ENCODE results near the gene ACTG2.
"Not testable (repeated sequence)": the region's sequence is repeated elsewhere in the genome, so short reads cannot be mapped to it uniquely, and the experiment has no call there.

The ACTG2 gene

DNA sequence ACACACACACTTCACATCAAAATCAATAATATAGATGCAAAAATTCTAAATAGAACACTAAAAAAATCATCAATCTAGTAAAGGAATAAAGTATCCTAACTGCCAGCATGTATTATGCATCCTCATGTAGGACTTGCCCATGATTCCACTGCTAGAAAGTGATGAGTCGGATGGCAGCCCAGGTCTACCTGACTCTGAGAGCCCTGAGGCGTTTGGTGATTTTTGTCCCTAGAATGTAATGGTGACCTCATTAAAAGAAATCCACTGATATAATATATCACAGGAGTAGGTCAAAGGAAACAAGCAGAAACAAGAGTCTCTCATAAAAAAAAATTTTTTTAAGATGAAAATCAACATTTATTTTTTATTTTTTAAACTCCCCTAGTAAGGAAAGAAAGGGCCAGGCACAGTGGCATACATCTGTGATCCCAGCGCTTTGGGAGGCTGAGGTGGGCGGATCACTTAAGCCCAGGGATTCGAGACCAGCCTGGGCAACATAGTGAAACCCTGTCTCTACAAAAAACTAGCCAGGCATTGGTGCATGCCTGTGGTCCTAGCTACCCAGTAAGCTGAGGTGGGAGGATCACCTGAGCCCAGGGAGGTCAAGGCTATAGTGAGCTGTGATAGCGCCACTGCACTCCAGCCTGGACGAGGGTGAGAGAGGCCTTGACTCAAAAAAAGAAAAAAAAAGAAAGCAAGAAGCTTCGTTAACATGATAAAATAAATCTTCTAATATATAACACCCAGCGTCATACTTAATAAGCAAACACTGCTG is 24.4 kb upstream of the ACTG2 start:
- H3K79me2 ChIP-seq (ENCODE audit: insufficient read depth, low read length), result no peaks in the 10 kb centered on the region
- no peaks in the 10 kb centered on the region for H3K9me3 ChIP-seq (ENCODE audit: insufficient read depth, low read depth, low read length)
- H3K4me2 ChIP-seq (ENCODE audit: low read depth, low read length, poor library complexity, severe bottlenecking), result no peak overlapping the region
- no peaks in the 10 kb centered on the region for H3K27me3 ChIP-seq (ENCODE audit: insufficient read depth, low read length, poor library complexity, severe bottlenecking)
- no peak overlapping the region for H3K4me3 ChIP-seq (ENCODE audit: low read length, poor library complexity, severe bottlenecking)
- peaks cover 24% of the 10 kb centered on the region; the same call in 1 of the 2 replicates for H3K36me3 ChIP-seq (ENCODE audit: insufficient read depth, low read length)
- no peak overlapping the region for H2AFZ ChIP-seq (ENCODE audit: low read length)
- no peaks in the 10 kb centered on the region for H4K20me1 ChIP-seq (ENCODE audit: insufficient read depth, low read length, poor library complexity, severe bottlenecking)
- H3K9me2 ChIP-seq (replicated peaks; ENCODE audit: low read depth, low read length), result no peaks in the 10 kb centered on the region
- TF ChIP-seq, protein P1, sequence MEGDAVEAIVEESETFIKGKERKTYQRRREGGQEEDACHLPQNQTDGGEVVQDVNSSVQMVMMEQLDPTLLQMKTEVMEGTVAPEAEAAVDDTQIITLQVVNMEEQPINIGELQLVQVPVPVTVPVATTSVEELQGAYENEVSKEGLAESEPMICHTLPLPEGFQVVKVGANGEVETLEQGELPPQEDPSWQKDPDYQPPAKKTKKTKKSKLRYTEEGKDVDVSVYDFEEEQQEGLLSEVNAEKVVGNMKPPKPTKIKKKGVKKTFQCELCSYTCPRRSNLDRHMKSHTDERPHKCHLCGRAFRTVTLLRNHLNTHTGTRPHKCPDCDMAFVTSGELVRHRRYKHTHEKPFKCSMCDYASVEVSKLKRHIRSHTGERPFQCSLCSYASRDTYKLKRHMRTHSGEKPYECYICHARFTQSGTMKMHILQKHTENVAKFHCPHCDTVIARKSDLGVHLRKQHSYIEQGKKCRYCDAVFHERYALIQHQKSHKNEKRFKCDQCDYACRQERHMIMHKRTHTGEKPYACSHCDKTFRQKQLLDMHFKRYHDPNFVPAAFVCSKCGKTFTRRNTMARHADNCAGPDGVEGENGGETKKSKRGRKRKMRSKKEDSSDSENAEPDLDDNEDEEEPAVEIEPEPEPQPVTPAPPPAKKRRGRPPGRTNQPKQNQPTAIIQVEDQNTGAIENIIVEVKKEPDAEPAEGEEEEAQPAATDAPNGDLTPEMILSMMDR (conservative IDR thresholded peaks at IDR 0.05; ENCODE audit: low read length), result no peak
- TF ChIP-seq EZH2phosphoT487 (IDR thresholded peaks at IDR 0.05; ENCODE audit: borderline replicate concordance), result no peak
- H3K9ac ChIP-seq (ENCODE audit: low read depth, low read length, poor library complexity, severe bottlenecking), result no peak overlapping the region
- H3K4me1 ChIP-seq (ENCODE audit: insufficient read depth, low read length, poor library complexity, severe bottlenecking), result no peaks in the 10 kb centered on the region
- H3F3A ChIP-seq (ENCODE audit: low read depth), result no peaks in the 10 kb centered on the region

DNA sequence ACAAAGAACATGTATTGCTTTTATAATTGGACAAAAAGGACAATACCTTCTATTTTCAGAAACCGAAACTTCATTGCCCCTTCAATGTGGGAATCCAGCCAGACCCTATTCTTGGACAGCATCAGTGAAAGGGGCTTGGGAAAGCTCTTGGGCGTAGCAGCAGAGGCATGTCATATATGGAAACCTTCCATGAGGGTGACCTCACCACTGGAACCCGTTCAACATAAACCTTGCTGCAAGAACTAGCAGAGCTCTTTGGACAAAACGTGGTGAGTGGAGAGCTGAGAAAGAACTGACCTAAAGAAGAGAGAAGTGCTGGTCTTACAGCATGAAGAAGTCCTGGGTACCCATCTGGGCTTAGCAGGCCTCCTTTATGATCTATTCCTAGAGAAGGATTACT is 22.7 kb upstream of the ACTG2 start:
- Histone ChIP-seq H4K20me1 (ENCODE audit: insufficient read depth, low read length, poor library complexity, severe bottlenecking) (no peaks in the 10 kb centered on the region), H3K4me1 (ENCODE audit: insufficient read depth, low read length, poor library complexity, severe bottlenecking) (no peaks in the 10 kb centered on the region), H3F3A (ENCODE audit: low read depth) (no peaks in the 10 kb centered on the region), H3K9me2 (replicated peaks; ENCODE audit: low read depth, low read length) (no peaks in the 10 kb centered on the region), H3K4me3 (ENCODE audit: low read length, poor library complexity, severe bottlenecking) (no peak overlapping the region), H3K27me3 (ENCODE audit: insufficient read depth, low read length, poor library complexity, severe bottlenecking) (no peaks in the 10 kb centered on the region), H3K9ac (ENCODE audit: low read depth, low read length, poor library complexity, severe bottlenecking) (no peak overlapping the region), H3K79me2 (ENCODE audit: insufficient read depth, low read length) (no peaks in the 10 kb centered on the region), H3K36me3 (ENCODE audit: insufficient read depth, low read length) (peaks cover 8% of the 10 kb centered on the region; the same call in 1 of the 2 replicates), H2AFZ (ENCODE audit: low read length) (no peak overlapping the region), H3K9me3 (ENCODE audit: insufficient read depth, low read depth, low read length) (no peaks in the 10 kb centered on the region), H3K4me2 (ENCODE audit: low read depth, low read length, poor library complexity, severe bottlenecking) (no peak overlapping the region)
- TF ChIP-seq EZH2phosphoT487 (IDR thresholded peaks at IDR 0.05; ENCODE audit: borderline replicate concordance), result no peak
- TF ChIP-seq, protein P1 (conservative IDR thresholded peaks at IDR 0.05; ENCODE audit: low read length), result no peak

DNA sequence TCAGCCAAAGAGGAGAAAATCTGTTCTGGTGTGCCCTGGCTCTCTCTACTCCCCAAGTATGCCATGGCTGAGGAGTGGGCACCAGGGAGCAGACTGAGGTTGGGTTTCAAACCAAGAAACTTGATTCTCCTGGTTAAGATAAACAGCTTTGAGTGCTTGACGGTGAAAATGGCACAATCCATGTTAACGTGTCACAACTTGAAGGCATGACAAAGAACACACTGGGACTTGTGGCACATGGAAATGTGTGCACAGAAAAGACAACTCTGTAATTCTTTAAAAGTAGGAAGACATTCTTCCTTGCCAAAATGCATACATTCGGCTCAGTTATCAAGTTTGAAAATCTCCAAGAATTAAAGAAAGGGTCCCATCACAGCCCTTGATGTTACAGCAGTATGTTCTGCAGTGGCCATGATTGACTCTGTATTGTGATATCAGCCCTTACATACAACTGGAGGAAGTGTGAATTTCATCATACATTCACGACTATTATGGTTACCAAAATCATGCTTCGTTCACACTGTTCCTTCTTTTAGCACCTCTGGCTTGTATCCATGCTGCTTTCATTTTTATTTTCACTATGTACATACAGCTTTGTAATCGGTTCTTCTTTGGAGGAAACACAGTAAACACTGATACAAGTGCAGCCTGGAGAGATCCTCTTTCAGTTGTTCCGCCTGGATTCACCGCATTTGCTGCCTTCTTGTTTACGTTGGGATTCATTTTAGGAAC is 15.6 kb upstream of the ACTG2 start:
- no peaks in the 10 kb centered on the region for H3K36me3 ChIP-seq (ENCODE audit: insufficient read depth, low read length)
- H3K9me3 ChIP-seq (ENCODE audit: insufficient read depth, low read depth, low read length), result no peaks in the 10 kb centered on the region
- H3K9me2 ChIP-seq (replicated peaks; ENCODE audit: low read depth, low read length), result no peaks in the 10 kb centered on the region
- TF ChIP-seq EZH2phosphoT487 (IDR thresholded peaks at IDR 0.05; ENCODE audit: borderline replicate concordance), result no peak
- TF ChIP-seq, protein P1 (conservative IDR thresholded peaks at IDR 0.05; ENCODE audit: low read length), result no peak
- no peak overlapping the region for H3K4me2 ChIP-seq (ENCODE audit: low read depth, low read length, poor library complexity, severe bottlenecking)
- peak overlapping the region; percentile 47; the same call in 1 of the 2 replicates for H2AFZ ChIP-seq (ENCODE audit: low read length)
- H4K20me1 ChIP-seq (ENCODE audit: insufficient read depth, low read length, poor library complexity, severe bottlenecking), result no peaks in the 10 kb centered on the region
- no peaks in the 10 kb centered on the region for H3K27me3 ChIP-seq (ENCODE audit: insufficient read depth, low read length, poor library complexity, severe bottlenecking)
- no peaks in the 10 kb centered on the region for H3K4me1 ChIP-seq (ENCODE audit: insufficient read depth, low read length, poor library complexity, severe bottlenecking)
- no peak overlapping the region for H3K9ac ChIP-seq (ENCODE audit: low read depth, low read length, poor library complexity, severe bottlenecking)
- H3K79me2 ChIP-seq (ENCODE audit: insufficient read depth, low read length), result no peaks in the 10 kb centered on the region
- no peaks in the 10 kb centered on the region for H3F3A ChIP-seq (ENCODE audit: low read depth)
- H3K4me3 ChIP-seq (ENCODE audit: low read length, poor library complexity, severe bottlenecking), result no peak overlapping the region

DNA sequence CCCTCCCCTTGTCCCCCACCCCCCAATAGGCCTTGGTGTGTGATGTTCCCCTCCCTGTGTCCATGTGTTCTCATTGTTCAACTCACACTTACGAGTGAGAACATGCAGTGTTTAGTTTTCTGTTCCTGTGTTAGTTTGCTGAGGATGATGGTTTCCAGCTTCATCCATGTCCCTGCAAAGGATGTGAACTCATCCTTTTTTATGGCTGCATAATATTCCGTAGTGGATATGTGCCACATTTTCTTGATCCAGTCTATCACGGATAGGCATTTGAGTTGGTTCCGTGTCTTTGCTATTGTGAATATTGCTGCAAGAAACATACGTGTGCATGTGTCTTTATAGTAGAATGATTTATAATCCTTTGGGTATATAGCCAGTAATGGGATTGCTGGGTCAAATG is 14.8 kb upstream of the ACTG2 start:
- not testable (repeated sequence) for H3K4me1 ChIP-seq (ENCODE audit: insufficient read depth, low read length, poor library complexity, severe bottlenecking); H3K9me3 ChIP-seq (ENCODE audit: insufficient read depth, low read depth, low read length); H3K9ac ChIP-seq (ENCODE audit: low read depth, low read length, poor library complexity, severe bottlenecking); H2AFZ ChIP-seq (ENCODE audit: low read length); H3K27me3 ChIP-seq (ENCODE audit: insufficient read depth, low read length, poor library complexity, severe bottlenecking); H3K4me3 ChIP-seq (ENCODE audit: low read length, poor library complexity, severe bottlenecking); H4K20me1 ChIP-seq (ENCODE audit: insufficient read depth, low read length, poor library complexity, severe bottlenecking); H3F3A ChIP-seq (ENCODE audit: low read depth); H3K79me2 ChIP-seq (ENCODE audit: insufficient read depth, low read length); H3K4me2 ChIP-seq (ENCODE audit: low read depth, low read length, poor library complexity, severe bottlenecking); H3K36me3 ChIP-seq (ENCODE audit: insufficient read depth, low read length); H3K9me2 ChIP-seq (replicated peaks; ENCODE audit: low read depth, low read length)

Data from Loucy (cell line).